ENCODE data around the gene NUDT22. TPM values are rescaled to one million over a fixed set of nuclear protein-coding genes. Genes with fewer than 3 reads are reported as not detected.

The NUDT22 gene
- total and polyA plus RNA-seq, 2 donors (not counting 1 experiment from before 2014, with no cell fraction given) = 104 to 139 TPM

DNA sequence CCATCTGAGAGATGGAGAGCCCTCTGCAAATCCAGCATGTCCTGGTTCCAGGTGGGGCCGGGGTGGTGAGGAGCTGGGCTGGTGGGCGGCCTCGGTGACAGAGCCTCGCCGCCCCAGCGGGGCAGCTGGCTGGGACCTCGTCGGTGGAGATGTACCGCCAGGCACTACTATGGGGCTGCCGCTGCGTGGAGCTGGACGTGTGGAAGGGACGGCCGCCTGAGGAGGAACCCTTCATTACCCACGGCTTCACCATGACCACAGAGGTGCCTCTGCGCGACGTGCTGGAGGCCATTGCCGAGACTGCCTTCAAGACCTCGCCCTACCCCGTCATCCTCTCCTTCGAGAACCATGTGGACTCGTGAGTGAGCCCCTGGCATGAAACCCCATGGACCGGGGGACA lies 32.3 kb downstream of the NUDT22 start:
- Histone ChIP-seq H3K27me3 (replicated peaks in 1 of 4; ENCODE audit: control extremely low read depth in 1 of 4, control insufficient read depth in 3 of 4, insufficient read depth in 4 of 4, low read length in 3 of 4) (no peaks in the 10 kb centered on the region), H3K4me2 (replicated peaks; ENCODE audit: low read depth, low read length, poor library complexity, severe bottlenecking) (no peak overlapping the region), H2AFZ (ENCODE audit: insufficient read depth, low read depth, low read length, poor library complexity, severe bottlenecking) (no peak overlapping the region), H3K79me2 (ENCODE audit: control insufficient read depth, insufficient read depth, low read length) (no peaks in the 10 kb centered on the region), H3K27ac (ENCODE audit: low read length in 2 of 2) (no peak overlapping the region), H3K9ac (ENCODE audit: low read length) (no peak overlapping the region), H4K20me1 (ENCODE audit: control insufficient read depth, insufficient read depth, low read length, poor library complexity, severe bottlenecking) (no peaks in the 10 kb centered on the region), H3K9me3 (ENCODE audit: control extremely low read depth in 1 of 3, control insufficient read depth in 2 of 3, insufficient read depth in 1 of 3, low read length in 2 of 3) (no peaks in the 10 kb centered on the region), H3K36me3 (replicated peaks in 1 of 2; ENCODE audit: control extremely low read depth in 1 of 2, control insufficient read depth in 1 of 2, extremely low read depth in 1 of 2, insufficient read depth in 2 of 2, low read length in 1 of 2) (no peaks in the 10 kb centered on the region), H3K4me3 (ENCODE audit: control extremely low read depth in 1 of 5, extremely low read depth in 1 of 5, insufficient read depth in 1 of 5, low read depth in 2 of 5, low read length in 4 of 5) (no peak overlapping the region), H3K4me1 (ENCODE audit: control insufficient read depth in 2 of 2, insufficient read depth in 2 of 2, low read length in 2 of 2) (no peaks in the 10 kb centered on the region)
- CTCF ChIA-PET = interaction anchor here (1.1 kb wide), 1 partner anchor 9 kb away, joined by 3 read pairs; no protein-coding TSS in a partner anchor
- intact Hi-C loops (cut with micrococcal nuclease) = no loop called here
- Mint-ChIP-seq H3K4me3 (no peak overlapping the region), H3K9me3 (ENCODE audit: insufficient read depth) (no peaks in the 10 kb centered on the region), H3K27ac (no peak overlapping the region), H3K27me3 (no peaks in the 10 kb centered on the region), H3K4me1 (peaks cover under 1% of the 10 kb centered on the region)
- POLR2A ChIA-PET = interaction anchor here (0.7 kb wide), 1 partner anchor 520 kb away, joined by 3 read pairs; no protein-coding TSS in a partner anchor
- WGBS (ENCODE audit: insufficient coverage) = 97% methylated on average over 24 of the region's 24 CpGs
- no peak for ATAC-seq (ENCODE audit: low read depth)
- DNase-seq = no peak
- TF ChIP-seq, protein P1, sequence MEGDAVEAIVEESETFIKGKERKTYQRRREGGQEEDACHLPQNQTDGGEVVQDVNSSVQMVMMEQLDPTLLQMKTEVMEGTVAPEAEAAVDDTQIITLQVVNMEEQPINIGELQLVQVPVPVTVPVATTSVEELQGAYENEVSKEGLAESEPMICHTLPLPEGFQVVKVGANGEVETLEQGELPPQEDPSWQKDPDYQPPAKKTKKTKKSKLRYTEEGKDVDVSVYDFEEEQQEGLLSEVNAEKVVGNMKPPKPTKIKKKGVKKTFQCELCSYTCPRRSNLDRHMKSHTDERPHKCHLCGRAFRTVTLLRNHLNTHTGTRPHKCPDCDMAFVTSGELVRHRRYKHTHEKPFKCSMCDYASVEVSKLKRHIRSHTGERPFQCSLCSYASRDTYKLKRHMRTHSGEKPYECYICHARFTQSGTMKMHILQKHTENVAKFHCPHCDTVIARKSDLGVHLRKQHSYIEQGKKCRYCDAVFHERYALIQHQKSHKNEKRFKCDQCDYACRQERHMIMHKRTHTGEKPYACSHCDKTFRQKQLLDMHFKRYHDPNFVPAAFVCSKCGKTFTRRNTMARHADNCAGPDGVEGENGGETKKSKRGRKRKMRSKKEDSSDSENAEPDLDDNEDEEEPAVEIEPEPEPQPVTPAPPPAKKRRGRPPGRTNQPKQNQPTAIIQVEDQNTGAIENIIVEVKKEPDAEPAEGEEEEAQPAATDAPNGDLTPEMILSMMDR (IDR thresholded peaks at IDR 0.05) = no peak
- no peak for TF ChIP-seq EZH2 (IDR thresholded peaks at IDR 0.05; ENCODE audit: borderline replicate concordance, insufficient read depth, low read depth, low read length, poor library complexity, severe bottlenecking)

DNA sequence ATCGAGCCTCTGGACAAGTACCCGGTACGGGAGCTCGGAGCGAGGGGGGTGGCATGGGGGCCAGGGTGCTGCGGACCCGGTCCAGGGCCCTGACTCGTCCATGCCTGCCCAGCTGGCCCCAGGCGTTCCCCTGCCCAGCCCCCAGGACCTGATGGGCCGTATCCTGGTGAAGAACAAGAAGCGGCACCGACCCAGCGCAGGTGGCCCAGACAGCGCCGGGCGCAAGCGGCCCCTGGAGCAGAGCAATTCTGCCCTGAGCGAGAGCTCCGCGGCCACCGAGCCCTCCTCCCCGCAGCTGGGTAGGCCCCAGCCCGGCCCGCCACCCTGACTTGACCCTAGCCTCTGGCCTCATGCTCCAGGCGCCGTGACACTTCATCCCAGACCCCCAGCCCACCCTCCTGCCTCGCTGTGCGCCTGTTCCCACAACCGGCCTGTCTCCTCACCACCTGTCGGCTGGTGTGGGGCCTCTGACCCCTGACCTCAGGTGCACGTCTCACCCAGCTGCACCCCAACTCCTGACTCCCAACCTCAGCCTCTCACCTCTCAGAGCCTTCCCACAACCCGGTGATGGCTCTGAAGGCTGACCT lies 33.0 kb downstream of the NUDT22 start:
- no peaks in the 10 kb centered on the region for H3K4me1 ChIP-seq (ENCODE audit: control insufficient read depth in 2 of 2, insufficient read depth in 2 of 2, low read length in 2 of 2)
- intact Hi-C loops (cut with micrococcal nuclease) = no loop called here
- no peak overlapping the region for H3K4me2 ChIP-seq (replicated peaks; ENCODE audit: low read depth, low read length, poor library complexity, severe bottlenecking)
- H3K4me3 Mint-ChIP-seq = no peak overlapping the region
- ChIA-PET POLR2A (interaction anchor here (0.6 kb wide), 1 partner anchor 68 kb away, joined by 4 read pairs; no protein-coding TSS in a partner anchor), CTCF (interaction anchor here (0.6 kb wide), 1 partner anchor 10 kb away, joined by 3 read pairs; no protein-coding TSS in a partner anchor)
- no peaks in the 10 kb centered on the region for H3K9me3 Mint-ChIP-seq (ENCODE audit: insufficient read depth)
- H2AFZ ChIP-seq (ENCODE audit: insufficient read depth, low read depth, low read length, poor library complexity, severe bottlenecking) = no peak overlapping the region
- H3K27me3 ChIP-seq (replicated peaks in 1 of 4; ENCODE audit: control extremely low read depth in 1 of 4, control insufficient read depth in 3 of 4, insufficient read depth in 4 of 4, low read length in 3 of 4) = no peaks in the 10 kb centered on the region
- H3K4me1 Mint-ChIP-seq = no peaks in the 10 kb centered on the region
- H3K4me3 ChIP-seq (ENCODE audit: control extremely low read depth in 1 of 5, extremely low read depth in 1 of 5, insufficient read depth in 1 of 5, low read depth in 2 of 5, low read length in 4 of 5) = no peak overlapping the region
- H3K27ac ChIP-seq (ENCODE audit: low read length in 2 of 2) = no peak overlapping the region
- 95% methylated on average over 32 of the region's 32 CpGs for WGBS (ENCODE audit: insufficient coverage)
- H3K36me3 ChIP-seq (replicated peaks in 1 of 2; ENCODE audit: control extremely low read depth in 1 of 2, control insufficient read depth in 1 of 2, extremely low read depth in 1 of 2, insufficient read depth in 2 of 2, low read length in 1 of 2) = no peaks in the 10 kb centered on the region
- H4K20me1 ChIP-seq (ENCODE audit: control insufficient read depth, insufficient read depth, low read length, poor library complexity, severe bottlenecking) = no peaks in the 10 kb centered on the region
- no peaks in the 10 kb centered on the region for H3K79me2 ChIP-seq (ENCODE audit: control insufficient read depth, insufficient read depth, low read length)
- no peak overlapping the region for H3K9ac ChIP-seq (ENCODE audit: low read length)
- no peak for DNase-seq
- H3K9me3 ChIP-seq (ENCODE audit: control extremely low read depth in 1 of 3, control insufficient read depth in 2 of 3, insufficient read depth in 1 of 3, low read length in 2 of 3) = no peaks in the 10 kb centered on the region
- H3K27ac Mint-ChIP-seq = no peak overlapping the region
- no peak for ATAC-seq (ENCODE audit: low read depth)
- H3K27me3 Mint-ChIP-seq = no peaks in the 10 kb centered on the region
- no peak for TF ChIP-seq EZH2 (IDR thresholded peaks at IDR 0.05; ENCODE audit: borderline replicate concordance, insufficient read depth, low read depth, low read length, poor library complexity, severe bottlenecking)
- TF ChIP-seq, protein P1 (IDR thresholded peaks at IDR 0.05) = no peak
